Measurements from ENCODE around the gene DRAXIN. TPM values are rescaled to one million over a fixed set of nuclear protein-coding genes. Genes with fewer than 3 reads are reported as not detected.
A peak's percentile ranks its signal among the peaks of the same experiment; 100 is the strongest.

Gene DRAXIN
- total RNA-seq, 2 donors from 2014 or later = not detected

GRCh38 chr1:11645270-11645669, 46.2 kb upstream of the DRAXIN start:
- H3K9me3 ChIP-seq = no peaks in the 10 kb centered on the region
- H3K4me3 ChIP-seq = no peak overlapping the region
- WGBS, 2 donors = 93 to 94% methylated on average over 5 of the region's 5 CpGs
- no peaks in the 10 kb centered on the region for H3K27me3 ChIP-seq
- H3K36me3 ChIP-seq (replicated peaks in 1 of 2; ENCODE audit: insufficient read depth in 1 of 2, low read depth in 2 of 2) = no peaks in the 10 kb centered on the region
- TF ChIP-seq POLR2A (IDR thresholded peaks at IDR 0.05) (no peak), CTCF (IDR thresholded peaks at IDR 0.05) (no peak)
- ATAC-seq (no peak), DNase-seq (no peak)
- intact Hi-C loops (cut with DNase I) = loop anchor here (5.0 to 10.0 kb wide), 2 partner anchors 72 to 400 kb away; no protein-coding TSS in a partner anchor
- H3K27ac ChIP-seq = no peak overlapping the region
- H3K4me1 ChIP-seq = peaks cover 22% of the 10 kb centered on the region

- no peaks in the 10 kb centered on the region for H3K36me3 ChIP-seq (replicated peaks in 1 of 2; ENCODE audit: insufficient read depth in 1 of 2, low read depth in 2 of 2)
- H3K9me3 ChIP-seq = no peaks in the 10 kb centered on the region
- H3K4me1 ChIP-seq = peaks cover 27% of the 10 kb centered on the region
- H3K27ac ChIP-seq = no peak overlapping the region
- WGBS, 2 donors = 21 to 33% methylated on average over 8 of the region's 8 CpGs
- TF ChIP-seq CTCF (IDR thresholded peaks at IDR 0.05) (peak; percentile 36 to 62 (median 59)), POLR2A (IDR thresholded peaks at IDR 0.05) (no peak)
- no peaks in the 10 kb centered on the region for H3K27me3 ChIP-seq
- H3K4me3 ChIP-seq = no peak overlapping the region
- DNase-seq (peak; percentile 77 to 82 (median 80)), ATAC-seq (no peak)
- intact Hi-C loops (cut with DNase I) = loop anchor here (5.0 to 10.0 kb wide), 2 partner anchors 72 to 401 kb away; no protein-coding TSS in a partner anchor
Measured at GRCh38 chr1:11645670-11646265, 45.7 kb upstream of the DRAXIN start.

GRCh38 chr1:11646317-11646716, 45.2 kb upstream of the DRAXIN start:
- ATAC-seq (no peak), DNase-seq (no peak)
- TF ChIP-seq CTCF (IDR thresholded peaks at IDR 0.05) = no peak
- no peak for TF ChIP-seq POLR2A (IDR thresholded peaks at IDR 0.05)
- Histone ChIP-seq H3K9me3 (no peaks in the 10 kb centered on the region), H3K27me3 (no peaks in the 10 kb centered on the region), H3K27ac (no peak overlapping the region), H3K4me3 (no peak overlapping the region), H3K36me3 (replicated peaks in 1 of 2; ENCODE audit: insufficient read depth in 1 of 2, low read depth in 2 of 2) (no peaks in the 10 kb centered on the region), H3K4me1 (peaks cover 30% of the 10 kb centered on the region)
- WGBS, 2 donors = 88% methylated on average over 9 of the region's 9 CpGs
- intact Hi-C loops (cut with DNase I) = loop anchor here (5.0 to 10.0 kb wide), 2 partner anchors 71 to 402 kb away; no protein-coding TSS in a partner anchor

GRCh38 chr1:11647333-11647732, 44.2 kb upstream of the DRAXIN start:
- DNase-seq (no peak), ATAC-seq (no peak)
- intact Hi-C loops (cut with DNase I) = loop anchor here (5.0 to 10.0 kb wide), 2 partner anchors 70 to 403 kb away; no protein-coding TSS in a partner anchor
- Histone ChIP-seq H3K9me3 (no peaks in the 10 kb centered on the region), H3K36me3 (replicated peaks in 1 of 2; ENCODE audit: insufficient read depth in 1 of 2, low read depth in 2 of 2) (no peaks in the 10 kb centered on the region), H3K27ac (no peak overlapping the region), H3K4me1 (peaks cover 30% of the 10 kb centered on the region), H3K4me3 (no peak overlapping the region), H3K27me3 (no peaks in the 10 kb centered on the region)
- WGBS, 2 donors = 83 to 90% methylated on average over 5 to 7 of the region's 7 CpGs
- no peak for TF ChIP-seq POLR2A (IDR thresholded peaks at IDR 0.05)
- TF ChIP-seq CTCF (IDR thresholded peaks at IDR 0.05) = no peak

- H3K36me3 ChIP-seq (replicated peaks in 1 of 2; ENCODE audit: insufficient read depth in 1 of 2, low read depth in 2 of 2) = no peaks in the 10 kb centered on the region
- peak in 2 of 4 donors; percentile 43 to 47 for DNase-seq
- H3K4me1 ChIP-seq = peaks cover 30% of the 10 kb centered on the region
- H3K27ac ChIP-seq = no peak overlapping the region
- no peaks in the 10 kb centered on the region for H3K9me3 ChIP-seq
- no peak for ATAC-seq
- 42 to 54% methylated on average over 4 to 6 of the region's 6 CpGs for WGBS, 2 donors
- H3K4me3 ChIP-seq = no peak overlapping the region
- TF ChIP-seq CTCF (IDR thresholded peaks at IDR 0.05) (no peak), POLR2A (IDR thresholded peaks at IDR 0.05) (no peak)
- no peaks in the 10 kb centered on the region for H3K27me3 ChIP-seq
- intact Hi-C loops (cut with DNase I) = loop anchor here (5.0 to 10.0 kb wide), 2 partner anchors 69 to 403 kb away; no protein-coding TSS in a partner anchor
Measured at GRCh38 chr1:11648039-11648438, 43.5 kb upstream of the DRAXIN start.

All from body of pancreas (tissue), 4 donors.